Measurements from ENCODE around the gene TMA7. TPM values are rescaled to one million over a fixed set of nuclear protein-coding genes. Genes with fewer than 3 reads are reported as not detected.
"Not testable (repeated sequence)": the region's sequence is repeated elsewhere in the genome, so short reads cannot be mapped to it uniquely, and the experiment has no call there.

TMA7 gene
- 368 and 782 TPM in 2 replicates for total RNA-seq (2014; rRNA removed; shearing (Covaris generic))
- polyA plus RNA-seq (2015; cell fraction: cytosol; rRNA removed) = 379 and 542 TPM in 2 replicates
- 102 and 106 TPM in 2 replicates for polyA plus RNA-seq (2015; cell fraction: nucleus; rRNA removed)

DNA sequence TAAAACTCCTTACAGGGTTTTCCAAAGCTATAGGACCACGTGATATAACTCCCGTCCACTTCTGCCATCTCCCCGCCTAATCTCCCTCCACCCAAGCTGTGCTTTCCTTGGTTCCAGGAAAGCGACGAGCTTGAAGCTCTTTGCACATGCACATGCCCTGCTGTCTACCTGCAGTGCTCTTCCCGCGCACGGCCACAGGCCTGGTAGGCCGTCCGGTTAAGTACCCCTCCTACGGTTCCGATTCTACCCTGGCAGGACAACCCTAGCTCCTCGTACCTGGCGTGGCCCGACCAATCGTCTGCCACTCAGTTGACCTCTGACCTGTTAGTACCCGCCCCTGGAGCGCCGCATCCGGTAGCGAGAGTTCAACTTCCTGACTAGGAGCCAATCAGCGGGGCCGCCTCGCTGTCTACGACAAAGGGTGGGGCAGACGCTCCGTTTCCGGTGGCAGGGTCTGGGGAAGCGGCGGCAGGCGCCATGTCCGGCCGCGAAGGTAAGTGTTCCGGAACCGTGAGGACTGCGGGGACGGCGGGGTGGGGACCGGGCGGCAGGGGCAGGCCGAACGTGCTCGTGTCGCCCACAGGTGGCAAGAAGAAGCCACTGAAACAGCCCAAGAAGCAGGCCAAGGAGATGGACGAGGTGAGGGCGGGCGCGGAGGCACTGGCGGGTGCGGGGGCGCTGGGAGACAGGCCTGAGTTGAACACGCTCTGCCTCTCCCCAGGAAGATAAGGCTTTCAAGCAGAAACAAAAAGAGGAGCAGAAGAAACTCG is at the start of gene TMA7, which contains the start of gene CCDC51:
TMA7 (plus strand) TSS at position 438 of the 770 bp plus-strand sequence; CDS start at position 478, 40 bp downstream.
CCDC51 (minus strand) TSS at position 300 of the 770 bp plus-strand sequence. CDS start 4,991 bp downstream, outside the sequence.
- DNase-seq (ENCODE audit: low read depth) = peak; percentile 95

DNA sequence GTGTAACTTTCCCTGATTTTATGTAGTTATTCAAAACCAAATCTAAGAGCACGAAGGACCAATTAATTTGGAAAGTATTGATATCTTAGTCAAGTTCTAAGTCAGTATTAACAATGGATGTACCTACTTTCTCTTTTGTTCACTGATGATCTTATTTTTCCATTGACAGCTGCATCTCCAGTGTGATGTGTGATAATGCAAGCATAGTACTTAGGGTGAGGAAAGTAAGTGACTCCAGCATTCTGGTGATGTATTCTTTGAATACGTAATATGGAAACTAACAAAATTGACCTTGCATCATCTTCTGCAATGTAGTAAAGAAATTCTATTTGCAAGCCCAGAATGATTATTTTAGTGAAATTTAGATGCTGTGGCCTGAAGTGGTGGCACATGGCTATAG is 45.7 kb upstream of the TMA7 start:
- DNase-seq (ENCODE audit: low read depth) = no peak

DNA sequence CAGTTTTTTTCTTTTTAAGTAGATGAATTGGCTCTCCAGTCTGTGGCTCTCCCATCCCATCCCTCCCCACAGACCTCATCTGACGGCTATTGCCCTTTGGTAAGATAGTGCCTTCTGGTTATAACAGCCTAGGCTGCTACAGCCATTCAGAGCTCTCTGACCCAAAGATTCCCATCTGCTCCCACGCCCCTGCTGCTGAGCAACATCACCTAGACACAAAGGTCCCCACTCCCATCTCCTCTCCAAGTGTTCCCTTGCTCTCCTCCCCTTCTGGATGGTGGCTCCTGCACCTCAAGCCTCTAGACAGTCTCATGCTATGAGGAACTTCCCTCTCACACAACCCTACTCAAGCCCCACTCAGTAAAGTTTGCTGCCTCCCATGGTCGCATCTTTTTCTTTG is 44.3 kb upstream of the TMA7 start:
- no peak for DNase-seq (ENCODE audit: low read depth)

DNA sequence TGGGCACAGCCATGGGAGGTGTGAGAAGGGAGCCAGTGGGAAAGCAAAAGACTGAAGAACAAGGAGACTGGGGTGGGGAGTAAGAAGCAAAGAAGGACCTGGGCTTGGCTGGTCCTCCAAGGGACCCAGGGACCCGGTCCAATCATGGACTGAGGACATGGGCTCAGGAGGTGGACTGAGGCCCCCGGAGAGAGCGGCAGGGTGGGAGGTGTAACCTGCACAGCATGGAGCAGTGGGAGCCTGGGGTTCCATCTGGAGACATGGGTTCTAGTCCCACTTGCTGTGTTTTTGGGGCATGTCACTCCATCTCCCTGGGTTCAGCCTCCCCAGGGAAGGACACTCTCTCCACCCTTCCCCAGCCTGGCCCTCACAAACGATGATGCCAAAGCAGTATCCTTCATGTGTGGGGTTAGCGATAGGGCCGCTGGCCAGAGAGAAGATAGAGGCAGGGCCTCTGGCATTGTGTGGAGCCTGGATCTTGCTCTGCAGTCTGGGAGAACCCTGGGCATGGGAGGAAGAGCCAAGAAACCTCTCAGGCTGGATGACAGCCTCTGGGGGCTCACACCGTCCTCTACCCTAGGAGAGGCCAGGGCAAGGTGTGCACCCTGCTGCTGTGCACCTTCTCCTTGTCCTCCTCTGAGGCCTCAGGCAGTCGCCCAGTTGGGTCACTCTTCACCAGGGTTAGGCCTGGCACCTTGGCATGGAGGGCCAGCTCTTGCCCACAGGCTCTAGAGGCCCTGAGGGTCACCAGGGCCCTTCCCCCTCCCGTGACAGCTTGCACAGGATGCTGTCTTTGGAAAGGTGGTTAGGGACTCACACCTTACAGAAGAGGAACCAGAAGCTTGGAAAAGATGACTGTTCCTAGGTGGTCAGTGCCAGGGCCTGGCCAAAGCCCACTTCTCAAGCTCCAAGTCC is 42.0 kb upstream of the TMA7 start:
- no peak for DNase-seq (ENCODE audit: low read depth)

DNA sequence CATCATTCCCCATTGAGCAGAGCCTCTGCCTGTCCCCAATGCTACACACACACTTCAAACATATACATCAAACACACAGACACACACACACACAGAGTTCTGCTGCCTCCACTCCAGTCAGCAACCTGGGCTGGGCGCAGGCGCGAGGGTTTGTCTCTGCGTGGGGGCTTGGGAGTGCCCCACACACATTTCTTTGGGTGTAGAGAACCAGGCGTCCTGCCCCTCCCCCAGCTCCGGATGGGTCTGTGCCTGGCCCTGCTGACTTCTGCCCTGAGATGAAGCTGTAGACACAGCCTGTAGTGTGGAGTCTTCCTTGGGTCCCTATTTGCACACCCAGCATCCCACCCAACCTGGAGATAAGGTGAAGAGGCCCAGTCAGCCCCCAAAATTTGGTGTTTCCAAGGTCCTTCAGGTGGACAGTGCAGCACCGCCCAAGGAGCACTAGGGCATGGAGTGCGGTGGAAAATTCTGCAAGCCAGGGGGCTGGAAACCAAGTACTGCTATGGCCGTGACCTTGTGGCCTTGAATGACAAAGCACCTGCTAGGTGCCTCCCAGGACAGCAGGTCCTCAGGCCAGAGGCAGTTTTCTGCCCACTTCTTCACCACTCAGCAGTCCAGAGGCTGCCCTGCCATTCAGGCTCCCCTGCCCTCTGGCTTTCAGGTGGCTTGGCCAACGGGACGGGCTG is 41.2 kb upstream of the TMA7 start:
- no peak for DNase-seq (ENCODE audit: low read depth)

DNA sequence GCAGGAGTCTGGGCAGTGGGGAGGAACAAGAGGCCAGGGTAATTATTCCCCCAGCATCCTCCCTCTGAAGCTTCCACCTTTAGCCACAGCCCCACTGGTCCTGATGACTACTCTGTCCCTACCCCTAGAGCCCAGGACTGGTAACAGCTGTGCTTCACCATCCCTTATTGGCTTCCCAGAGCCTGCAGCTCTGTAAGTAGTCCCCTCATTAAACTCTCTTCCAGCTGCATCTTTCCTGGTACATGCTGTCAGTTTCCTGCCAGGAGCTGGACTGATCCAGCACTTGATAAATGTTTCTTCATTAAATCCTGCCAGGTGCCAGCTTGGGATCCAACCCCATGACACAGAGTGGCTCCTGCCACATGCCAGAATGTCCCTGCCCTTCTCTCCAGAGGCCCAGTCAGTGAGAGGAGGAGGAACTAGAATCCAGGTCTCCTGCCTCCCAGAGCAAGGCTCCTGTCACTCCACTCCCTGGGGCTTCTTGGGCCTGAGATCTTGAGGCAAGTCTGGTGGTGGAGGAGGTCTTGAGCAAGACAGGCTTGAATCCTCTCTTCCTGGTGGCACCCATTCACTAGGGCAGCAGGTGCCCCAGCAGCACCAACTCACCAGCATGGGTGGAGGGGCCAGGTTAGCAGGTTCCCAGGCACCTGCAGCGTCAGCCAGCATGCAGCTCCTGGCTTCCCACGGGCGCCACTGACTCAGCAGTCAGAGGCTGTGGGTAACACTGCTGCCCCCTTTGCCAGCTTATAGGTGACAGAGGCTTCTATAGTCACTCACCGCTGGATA is 40.5 kb upstream of the TMA7 start:
- DNase-seq (ENCODE audit: low read depth) = no peak

DNA sequence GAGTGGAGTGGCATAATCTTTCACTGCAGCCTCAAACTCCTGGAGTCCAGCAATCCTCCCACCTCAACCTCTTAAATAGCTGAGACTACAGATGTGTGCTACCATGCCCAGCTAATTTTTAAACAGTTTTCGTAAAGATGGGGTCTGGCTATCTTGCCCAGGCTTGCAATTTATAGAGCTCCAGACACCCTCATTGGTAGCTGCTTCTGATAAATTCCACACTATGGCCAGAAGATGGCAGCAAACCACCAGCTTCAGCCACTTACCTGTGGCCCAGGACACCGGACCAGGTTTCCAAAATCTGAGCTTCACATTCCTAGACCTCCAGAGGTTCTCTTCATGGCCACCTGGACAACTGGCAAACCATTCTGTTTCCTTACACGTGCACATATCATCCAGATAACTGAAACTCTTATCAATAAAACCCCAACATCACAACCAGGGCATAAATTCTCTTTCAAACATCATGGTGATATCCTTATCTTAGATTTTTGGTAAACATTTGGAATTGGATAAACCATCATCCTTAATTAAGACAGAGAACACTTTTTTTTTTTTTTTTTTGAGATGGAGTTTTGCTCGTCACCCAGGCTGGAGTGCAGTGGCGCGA is 39.1 kb upstream of the TMA7 start:
- DNase-seq (ENCODE audit: low read depth) = peak; percentile 55

DNA sequence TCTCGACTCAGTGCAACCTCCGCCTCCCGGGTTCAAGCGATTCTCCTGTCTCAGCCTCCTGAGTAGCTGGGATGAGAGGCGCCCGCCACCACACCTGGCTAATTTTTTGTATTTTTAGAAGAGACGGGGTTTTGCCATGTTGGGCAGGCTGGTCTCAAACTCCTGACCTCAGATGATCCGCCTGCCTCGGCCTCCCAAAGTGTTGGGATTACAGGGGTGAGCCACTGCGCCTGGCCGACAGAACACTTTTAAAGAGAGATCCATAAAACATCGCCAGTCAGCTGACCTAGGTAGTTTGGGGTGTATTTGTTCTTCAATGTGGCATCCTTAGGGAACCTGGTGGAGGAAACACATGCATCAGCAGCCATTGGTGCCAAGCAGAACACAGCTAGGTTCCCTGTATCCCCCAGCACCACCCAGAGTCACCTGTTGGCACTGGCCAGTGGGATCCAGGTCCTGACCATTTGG is 38.6 kb upstream of the TMA7 start:
- not testable (repeated sequence) for DNase-seq (ENCODE audit: low read depth)

DNA sequence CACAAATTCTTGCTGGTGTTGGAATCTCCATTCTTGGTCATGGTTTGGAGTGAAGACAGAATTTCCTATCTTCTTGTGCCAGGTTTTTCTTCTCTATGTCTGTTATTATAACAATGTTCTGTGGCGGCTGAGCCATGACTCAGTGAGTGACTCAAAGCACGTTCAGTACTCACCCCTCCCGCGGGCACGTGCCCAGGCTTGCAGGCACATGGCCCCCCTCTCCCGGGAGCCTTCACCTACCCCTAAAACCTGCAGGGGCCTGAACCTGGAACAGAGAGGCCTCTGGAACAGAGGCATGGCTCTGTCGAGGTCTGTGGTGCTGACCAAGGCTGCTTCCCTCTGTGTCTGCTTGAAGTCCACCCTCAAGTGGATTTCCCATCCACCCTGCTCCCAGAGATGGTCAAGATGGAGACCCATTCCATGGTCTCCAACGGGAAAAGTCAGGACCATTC is 37.8 kb upstream of the TMA7 start:
- DNase-seq (ENCODE audit: low read depth) = peak; percentile 94

DNA sequence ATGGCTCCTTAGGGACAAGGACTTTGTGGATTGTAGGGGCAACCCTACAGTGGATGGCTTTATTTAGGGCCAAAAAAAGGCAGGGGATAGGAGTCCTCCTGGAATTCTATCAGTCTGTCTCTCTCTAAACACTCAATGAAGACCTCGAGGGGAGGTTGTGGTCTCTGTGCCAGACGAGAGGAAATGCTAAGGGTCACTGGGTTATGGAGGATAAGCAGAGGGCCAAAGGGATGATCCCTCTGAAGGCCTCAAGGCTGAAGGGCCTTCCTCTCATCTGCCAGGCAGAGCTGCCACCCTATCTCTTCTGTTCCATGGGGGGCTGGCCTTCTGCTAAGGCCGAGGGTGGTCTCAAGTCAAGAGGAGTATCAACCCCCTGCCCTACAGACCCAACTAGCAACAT is 37.1 kb upstream of the TMA7 start:
- no peak for DNase-seq (ENCODE audit: low read depth)

DNA sequence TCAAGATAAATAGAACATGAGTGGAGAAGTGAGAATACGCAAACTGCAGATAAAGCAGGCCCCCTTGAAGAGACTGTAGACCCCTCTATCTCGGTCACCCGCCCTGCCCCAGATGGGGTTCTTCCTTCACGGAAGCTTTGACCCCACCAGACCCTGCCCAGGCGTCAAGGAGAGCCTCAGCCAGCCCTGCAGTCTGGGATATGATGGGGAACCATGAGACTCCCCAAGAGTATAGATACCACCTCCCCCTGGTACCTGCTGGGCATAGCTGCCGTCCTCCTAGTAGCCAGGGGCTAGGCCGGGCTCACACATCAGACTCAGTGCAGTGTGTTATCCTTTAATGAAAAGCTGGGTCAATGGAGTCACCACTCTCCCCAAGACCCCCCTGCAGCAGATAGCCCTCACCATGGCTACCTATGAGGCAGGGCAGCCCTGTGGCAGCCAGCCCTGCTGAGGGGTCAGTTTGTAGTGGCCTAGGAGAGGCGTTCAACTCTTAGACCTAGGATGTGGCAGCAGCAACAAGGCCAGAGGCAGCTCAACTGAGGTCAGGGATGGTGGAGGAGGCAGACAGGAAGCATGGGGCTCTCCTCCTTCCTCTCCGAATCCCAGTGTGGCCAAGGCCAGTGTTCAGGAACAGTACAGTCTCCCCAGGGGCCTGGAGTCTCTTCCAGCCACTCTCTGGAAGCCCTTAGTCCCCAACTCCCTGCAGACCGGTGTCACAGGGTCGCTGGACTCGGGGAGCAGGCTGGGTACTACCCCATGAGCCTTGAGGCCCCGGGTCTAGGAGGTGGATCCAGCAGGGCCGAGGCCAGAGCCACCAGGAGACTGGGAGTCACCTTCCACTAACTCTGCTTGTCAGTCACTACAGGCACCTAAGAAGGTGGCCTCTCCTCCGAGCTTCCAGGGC is 36.3 kb upstream of the TMA7 start:
- no peak for DNase-seq (ENCODE audit: low read depth)

DNA sequence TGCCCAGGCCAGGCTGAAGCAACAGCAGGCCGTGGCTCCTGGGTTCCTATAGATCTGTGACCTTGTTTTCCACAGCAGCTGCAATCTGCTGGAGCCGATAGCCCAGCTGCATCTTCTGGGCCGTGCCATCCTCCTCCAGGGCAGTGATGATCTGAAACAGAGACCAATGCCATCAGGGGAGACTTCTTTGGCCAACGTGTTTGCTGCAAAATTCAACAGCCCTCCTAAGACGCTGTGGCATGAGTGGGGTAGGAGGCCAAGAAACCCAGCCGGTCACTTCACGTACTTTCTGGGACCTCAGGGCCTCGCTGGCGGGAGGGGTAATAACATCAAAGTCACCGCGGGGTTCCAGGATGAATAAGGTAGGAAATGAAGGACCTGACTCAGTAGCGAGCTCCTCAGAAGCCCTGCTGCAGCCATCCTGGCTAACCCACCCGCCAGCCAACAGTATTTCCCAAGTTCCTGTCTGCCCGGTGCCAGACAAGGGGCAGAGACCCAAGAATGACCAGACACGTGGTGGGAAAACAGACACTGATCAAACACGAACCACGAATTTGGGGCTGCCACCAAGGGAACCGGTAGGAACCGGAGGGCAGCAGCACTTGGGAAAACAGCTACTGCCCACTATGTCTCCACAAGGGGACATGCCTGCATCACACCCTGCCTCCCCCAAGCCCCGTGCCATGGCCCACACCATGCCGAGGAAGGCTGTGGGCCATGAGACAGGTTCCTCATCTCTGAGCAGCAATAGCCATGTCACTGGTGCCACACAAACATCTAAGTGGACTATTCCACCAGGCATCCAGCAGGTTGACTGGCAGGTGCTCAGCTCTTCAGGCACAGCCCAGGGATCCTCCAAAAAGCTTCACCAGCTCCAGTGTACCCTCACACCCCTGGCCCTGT is 35.4 kb upstream of the TMA7 start:
- DNase-seq (ENCODE audit: low read depth) = no peak

DNA sequence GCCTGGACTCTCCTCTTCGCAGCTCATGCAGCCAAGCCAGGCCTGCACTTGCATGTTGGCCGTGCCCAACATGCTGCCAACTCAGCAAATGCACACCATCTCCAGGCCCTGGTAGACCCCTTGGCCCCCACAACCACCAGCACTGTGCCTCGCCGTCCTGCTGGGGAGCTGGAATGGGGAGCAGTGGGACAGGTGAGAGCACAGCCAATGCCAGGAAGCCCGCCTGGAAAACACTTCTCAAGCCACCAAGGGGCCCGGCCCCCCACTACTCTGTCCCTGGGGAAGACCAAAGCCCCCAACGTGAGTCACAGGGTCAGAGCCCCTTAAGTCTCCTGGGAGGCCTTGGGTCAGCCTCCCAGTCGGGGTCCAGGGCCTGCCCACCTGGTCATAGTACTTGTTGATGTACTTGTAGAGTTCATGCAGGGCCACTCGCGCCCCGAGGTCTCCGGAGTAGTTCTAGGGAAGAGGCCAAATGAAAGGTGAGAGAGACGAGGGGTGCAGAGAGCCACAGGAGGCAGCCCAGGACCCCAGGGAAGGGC is 34.6 kb upstream of the TMA7 start:
- no peak for DNase-seq (ENCODE audit: low read depth)

DNA sequence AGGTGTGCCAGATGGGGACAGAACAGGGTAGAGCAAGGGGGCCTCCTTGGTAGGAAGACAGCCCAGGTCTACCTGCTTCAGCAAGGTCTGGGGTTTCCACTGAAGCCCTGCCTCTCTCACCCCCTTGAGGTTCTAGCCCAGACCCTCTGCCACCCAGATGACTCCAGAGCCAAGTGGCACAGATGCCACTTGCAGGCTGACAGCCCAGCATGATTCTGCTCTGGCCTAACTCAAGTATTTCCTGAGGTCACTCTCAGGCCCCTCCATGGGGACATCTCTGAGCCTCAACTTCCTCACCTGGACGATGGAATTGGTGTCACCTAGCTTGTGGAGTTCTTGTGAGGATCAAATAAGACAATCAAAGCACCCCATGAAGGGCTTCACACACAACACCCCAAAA is 34.1 kb upstream of the TMA7 start:
- no peak for DNase-seq (ENCODE audit: low read depth)

DNA sequence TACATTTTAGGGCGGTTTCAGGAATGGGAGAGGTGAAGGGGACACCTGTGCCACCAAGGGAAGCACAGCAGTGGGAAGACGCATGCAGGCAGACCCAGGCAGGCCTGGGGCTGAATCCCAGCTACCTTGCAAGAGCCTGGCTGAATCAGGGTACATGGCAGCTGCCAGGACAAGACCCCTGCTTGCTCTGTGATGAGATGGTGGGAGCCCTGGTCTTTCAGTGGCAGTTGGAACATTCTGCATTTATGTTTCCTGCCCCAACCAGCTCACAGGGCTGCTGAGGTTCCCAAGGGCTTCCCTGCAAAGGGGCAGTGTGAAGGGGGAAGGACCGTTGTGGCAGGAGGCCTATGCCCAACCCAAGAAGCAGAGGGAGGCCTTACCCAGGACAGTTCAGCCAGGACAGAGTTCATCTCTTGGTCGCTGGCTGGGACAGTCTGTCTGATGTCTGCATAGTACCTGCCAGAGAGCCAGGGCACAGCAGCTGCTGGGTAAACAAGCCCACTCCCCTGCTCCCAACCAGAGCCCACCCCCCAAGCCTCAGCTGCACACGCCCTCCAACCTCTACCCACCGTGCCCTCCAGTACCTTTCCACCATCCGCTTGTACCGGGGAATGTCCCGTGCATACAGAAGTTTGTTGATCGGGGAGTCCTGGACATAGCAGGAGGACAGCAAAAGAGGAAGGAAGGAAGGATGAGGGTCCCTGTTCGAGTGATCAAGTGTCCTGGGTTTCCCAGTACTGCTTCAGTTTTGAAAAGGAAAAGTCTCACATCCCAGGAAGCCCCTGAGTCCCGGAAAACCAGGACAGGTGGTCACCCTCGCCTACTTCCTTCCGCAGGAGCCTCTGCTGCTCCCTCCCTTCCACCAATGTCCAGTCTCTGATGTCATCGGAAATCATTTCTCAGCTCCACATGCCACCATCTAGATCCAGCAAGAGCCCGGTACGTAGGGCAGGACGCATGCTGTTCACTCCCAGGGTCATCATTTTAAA is 33.3 kb upstream of the TMA7 start:
- no peak for DNase-seq (ENCODE audit: low read depth)

DNA sequence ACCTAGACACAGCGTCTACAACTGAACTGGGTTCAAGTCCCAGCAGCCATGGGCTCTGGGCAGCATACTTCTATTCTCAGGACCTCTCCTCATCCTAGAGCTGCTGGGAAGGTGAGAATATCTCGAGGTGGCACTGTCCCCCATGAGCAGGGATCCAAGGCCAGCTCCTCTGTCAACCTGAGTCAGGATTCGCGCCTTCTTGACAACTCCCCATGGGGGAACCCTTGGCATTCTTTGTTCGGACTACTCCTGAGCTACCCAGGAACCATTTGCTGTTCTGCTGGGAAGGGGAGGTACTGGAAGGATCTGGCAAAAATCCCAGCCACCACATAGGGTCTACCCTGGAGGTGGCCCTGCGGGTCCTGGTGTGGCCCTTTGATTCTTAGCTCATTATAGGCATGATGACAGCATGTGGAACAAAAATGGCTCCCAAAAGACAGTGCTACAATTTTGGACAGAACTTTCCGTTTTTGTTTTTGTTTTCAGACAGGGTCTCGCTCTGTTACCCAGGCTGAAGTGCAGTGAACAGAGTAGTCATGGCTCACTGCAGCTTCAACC is 32.4 kb upstream of the TMA7 start:
- DNase-seq (ENCODE audit: low read depth) = no peak

Measured in HT1080 (cell line).